Measurements from ENCODE around the gene RHBG.

DNA sequence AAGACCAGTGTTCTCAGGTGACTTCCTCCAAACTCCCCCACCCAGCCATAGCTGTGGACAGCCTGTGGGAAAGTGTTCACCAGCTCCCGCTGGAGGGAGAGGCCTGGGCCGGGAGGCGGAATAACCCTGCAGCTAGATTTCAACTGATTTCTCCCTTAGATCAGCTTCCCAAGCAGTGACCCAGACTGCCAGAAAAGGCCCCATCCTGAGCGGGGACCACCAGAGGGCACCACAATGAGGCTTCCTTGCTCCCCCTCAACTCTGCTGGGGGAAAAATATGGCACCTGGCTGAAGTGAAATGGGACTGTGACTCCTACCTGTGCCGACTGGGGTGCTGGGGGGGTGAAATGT is 50.8 kb downstream of the RHBG start:
- TF ChIP-seq, protein P1, sequence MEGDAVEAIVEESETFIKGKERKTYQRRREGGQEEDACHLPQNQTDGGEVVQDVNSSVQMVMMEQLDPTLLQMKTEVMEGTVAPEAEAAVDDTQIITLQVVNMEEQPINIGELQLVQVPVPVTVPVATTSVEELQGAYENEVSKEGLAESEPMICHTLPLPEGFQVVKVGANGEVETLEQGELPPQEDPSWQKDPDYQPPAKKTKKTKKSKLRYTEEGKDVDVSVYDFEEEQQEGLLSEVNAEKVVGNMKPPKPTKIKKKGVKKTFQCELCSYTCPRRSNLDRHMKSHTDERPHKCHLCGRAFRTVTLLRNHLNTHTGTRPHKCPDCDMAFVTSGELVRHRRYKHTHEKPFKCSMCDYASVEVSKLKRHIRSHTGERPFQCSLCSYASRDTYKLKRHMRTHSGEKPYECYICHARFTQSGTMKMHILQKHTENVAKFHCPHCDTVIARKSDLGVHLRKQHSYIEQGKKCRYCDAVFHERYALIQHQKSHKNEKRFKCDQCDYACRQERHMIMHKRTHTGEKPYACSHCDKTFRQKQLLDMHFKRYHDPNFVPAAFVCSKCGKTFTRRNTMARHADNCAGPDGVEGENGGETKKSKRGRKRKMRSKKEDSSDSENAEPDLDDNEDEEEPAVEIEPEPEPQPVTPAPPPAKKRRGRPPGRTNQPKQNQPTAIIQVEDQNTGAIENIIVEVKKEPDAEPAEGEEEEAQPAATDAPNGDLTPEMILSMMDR (IDR thresholded peaks at IDR 0.05; ENCODE audit: low read depth, low read length) = no peak
- TF ChIP-seq POLR2A (IDR thresholded peaks at IDR 0.05; ENCODE audit: extremely low read depth, insufficient read length) = no peak

Data from NB4 (cell line).